ENCODE data around the gene ELF2.
"Not testable (repeated sequence)": the region's sequence is repeated elsewhere in the genome, so short reads cannot be mapped to it uniquely, and the experiment has no call there.

ELF2 gene

GRCh38 chr4:139142087-139142486 is 34.9 kb downstream of the ELF2 start:
- no peak for DNase-seq

GRCh38 chr4:139137763-139138162 is 39.3 kb downstream of the ELF2 start:
- no peak for DNase-seq

GRCh38 chr4:139134403-139134802 is 42.6 kb downstream of the ELF2 start:
- no peak for DNase-seq

GRCh38 chr4:139131209-139131870 is 45.7 kb downstream of the ELF2 start:
- no peak for DNase-seq

GRCh38 chr4:139129206-139129605 is 47.8 kb downstream of the ELF2 start:
- DNase-seq: no peak

GRCh38 chr4:139126898-139127297 is 50.1 kb downstream of the ELF2 start:
- DNase-seq: no peak

GRCh38 chr4:139123910-139124309 is 53.1 kb downstream of the ELF2 start:
- no peak for DNase-seq

GRCh38 chr4:139118365-139118764 is 58.7 kb downstream of the ELF2 start:
- no peak for DNase-seq

GRCh38 chr4:139115226-139115625 is 61.8 kb downstream of the ELF2 start:
- no peak for DNase-seq

GRCh38 chr4:139114795-139115194 is 62.2 kb downstream of the ELF2 start:
- DNase-seq: not testable (repeated sequence)

- DNase-seq: no peak
These were observed 64.4 kb downstream of the ELF2 start for GRCh38 chr4:139112650-139113049.

GRCh38 chr4:139108567-139109128 is 68.4 kb downstream of the ELF2 start:
- no peak for DNase-seq

GRCh38 chr4:139099366-139099982 is 77.5 kb downstream of the ELF2 start:
- peak; percentile 32 for DNase-seq

- DNase-seq: no peak
These were observed 84.7 kb downstream of the ELF2 start for GRCh38 chr4:139092271-139092670.

GRCh38 chr4:139085141-139085540 is 91.9 kb downstream of the ELF2 start:
- no peak for DNase-seq

- DNase-seq: no peak
These were observed 92.3 kb downstream of the ELF2 start for GRCh38 chr4:139084804-139085093.

GRCh38 chr4:139083956-139084803 is 92.8 kb downstream of the ELF2 start:
- DNase-seq: peak; percentile 80

- peak; percentile 58 for DNase-seq
These were observed 93.4 kb downstream of the ELF2 start for GRCh38 chr4:139083607-139083955.

GRCh38 chr4:139082750-139083606 is 94.0 kb downstream of the ELF2 start:
- DNase-seq: peak; percentile 96

GRCh38 chr4:139078926-139079325 is 98.1 kb downstream of the ELF2 start:
- no peak for DNase-seq

GRCh38 chr4:139077567-139078355 is 99.3 kb downstream of the ELF2 start:
- DNase-seq: no peak
